DMS53 treated with DMSO at 0.1 percent for 48 hours (cell line): ENCODE data around the gene CHRND.

ENCODE experiments used
- DNase-seq: peaks from one replicate; lab custom pipeline; 2025; ENCODE audit not compliant: unreplicated experiment; lab: John Stamatoyannopoulos, UW

Gene CHRND

GRCh38 chr2:232525791-232526371, at the start of gene CHRND:
TSS of gene CHRND (plus strand) at chr2:232526160. CDS start at chr2:232526216, 56 bp downstream.
- no peak for DNase-seq

- no peak for DNase-seq
These were observed 49.2 kb upstream of the CHRND start for GRCh38 chr2:232476791-232477190.

- no peak for DNase-seq
These were observed 48.0 kb upstream of the CHRND start for GRCh38 chr2:232477751-232478510.

GRCh38 chr2:232478571-232479340, 47.2 kb upstream of the CHRND start:
- no peak for DNase-seq

- no peak for DNase-seq
These were observed 46.4 kb upstream of the CHRND start for GRCh38 chr2:232479341-232480200.

GRCh38 chr2:232480201-232481190, 45.5 kb upstream of the CHRND start:
- no peak for DNase-seq

GRCh38 chr2:232481322-232482140, 44.4 kb upstream of the CHRND start:
- no peak for DNase-seq

- no peak for DNase-seq
These were observed 43.4 kb upstream of the CHRND start for GRCh38 chr2:232482301-232483238.

- DNase-seq: no peak
These were observed 42.5 kb upstream of the CHRND start for GRCh38 chr2:232483311-232483922.

- DNase-seq: no peak
These were observed 41.9 kb upstream of the CHRND start for GRCh38 chr2:232483923-232484627.

GRCh38 chr2:232484628-232485347, 41.2 kb upstream of the CHRND start:
- DNase-seq: no peak

- no peak for DNase-seq
These were observed 40.6 kb upstream of the CHRND start for GRCh38 chr2:232485348-232485756.

- no peak for DNase-seq
These were observed 40.0 kb upstream of the CHRND start for GRCh38 chr2:232485757-232486557.

GRCh38 chr2:232486558-232487384, 39.2 kb upstream of the CHRND start:
- no peak for DNase-seq
